ENCODE measurements around the gene TANC1.

DNA sequence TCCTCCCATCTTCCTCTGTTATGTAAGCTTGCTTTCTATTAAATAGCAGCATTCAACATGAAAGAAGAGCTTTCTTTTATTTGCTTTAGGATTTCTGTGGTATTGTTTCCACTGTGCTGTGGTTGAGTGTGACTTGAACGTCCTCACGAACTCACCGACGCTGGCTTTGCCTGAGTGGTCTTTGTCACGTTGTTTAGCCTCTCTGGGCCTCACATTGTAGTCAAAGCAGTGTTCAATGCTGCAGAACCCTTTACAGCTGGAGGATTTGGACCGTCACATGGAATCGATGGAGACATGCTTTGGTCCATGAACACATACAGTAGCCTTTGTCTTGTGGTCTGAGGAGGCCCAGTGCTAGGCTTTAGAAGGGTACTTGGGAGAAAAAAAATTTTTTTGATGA, 66.3 kb downstream of the TANC1 start:
- TF ChIP-seq POLR2A (IDR thresholded peaks at IDR 0.05; ENCODE audit: low read depth, low read length): no peak
- TF ChIP-seq POLR2AphosphoS5 (IDR thresholded peaks at IDR 0.05; ENCODE audit: low read depth, low read length): no peak
- no peak for TF ChIP-seq TAF1 (IDR thresholded peaks at IDR 0.05; ENCODE audit: borderline replicate concordance, low read depth, low read length)

All from GM12892 (cell line).